Superior temporal gyrus (tissue), 1 donor: Measurements from ENCODE around the gene FGD2.

ENCODE experiments used
- DNase-seq: peaks from one replicate; pipeline ENCODE4 v3.0.0-alpha.2; 2016; ENCODE audit errors: extremely low spot score

Gene FGD2

GRCh38 chr6:36970892-36971842 is 34.3 kb upstream of the FGD2 start:
- no peak for DNase-seq

GRCh38 chr6:36971921-36972673 is 33.4 kb upstream of the FGD2 start:
- no peak for DNase-seq

GRCh38 chr6:36973190-36973589 is 32.3 kb upstream of the FGD2 start:
- no peak for DNase-seq

GRCh38 chr6:36973647-36974046 is 31.8 kb upstream of the FGD2 start:
- DNase-seq = no peak

- no peak for DNase-seq
These were observed 30.0 kb upstream of the FGD2 start for GRCh38 chr6:36975231-36976006.

GRCh38 chr6:36976007-36976264 is 29.5 kb upstream of the FGD2 start:
- no peak for DNase-seq

GRCh38 chr6:36976509-36976908 is 28.9 kb upstream of the FGD2 start:
- no peak for DNase-seq

- DNase-seq = no peak
These were observed 28.5 kb upstream of the FGD2 start for GRCh38 chr6:36976931-36977330.

- DNase-seq = no peak
These were observed 27.9 kb upstream of the FGD2 start for GRCh38 chr6:36977470-36977941.

- no peak for DNase-seq
These were observed 26.8 kb upstream of the FGD2 start for GRCh38 chr6:36978421-36979346.

- peak; percentile 90 for DNase-seq
These were observed 26.1 kb upstream of the FGD2 start for GRCh38 chr6:36979347-36979742.

- no peak for DNase-seq
These were observed 25.3 kb upstream of the FGD2 start for GRCh38 chr6:36980129-36980528.

GRCh38 chr6:36980876-36981619 is 24.4 kb upstream of the FGD2 start:
- no peak for DNase-seq

GRCh38 chr6:36983538-36983937 is 21.9 kb upstream of the FGD2 start:
- DNase-seq = no peak

GRCh38 chr6:36984581-36985416 is 20.7 kb upstream of the FGD2 start:
- DNase-seq = no peak

- DNase-seq = no peak
These were observed 20.0 kb upstream of the FGD2 start for GRCh38 chr6:36985417-36985807.

GRCh38 chr6:36985808-36986703 is 19.4 kb upstream of the FGD2 start, which contains the start of gene MTCH1:
Gene MTCH1 (minus strand): TSS chr6:36986196. CDS start chr6:36986173, 23 bp downstream.
- DNase-seq = peak; percentile 94

GRCh38 chr6:36986704-36987047 is 18.8 kb upstream of the FGD2 start:
- no peak for DNase-seq
